HCT116 (cell line): ENCODE data around the gene PRR7. TPM values are rescaled to one million over a fixed set of nuclear protein-coding genes. Genes with fewer than 3 reads are reported as not detected.

Experiments
- ATAC-seq: fragments of 200-7000 bp; cut with Tn5 transposase; 2 replicates; pipeline ENCODE4 v1.9.1; 2020; ENCODE audit warnings: mild to moderate bottlenecking, moderate library complexity
- BruUV-seq: library from RNA; stranded (reverse); fragments of 400-500 nt; replicated peaks from 2 replicates; lab custom pipeline; 2021; lab: Mats Ljungman, UMichigan
- CTCF ChIA-PET: fragments of 300-600 bp; sonication (Branson Sonifier 250); formaldehyde crosslinking; loops from one replicate; lab custom pipeline; 2021; ENCODE audit warnings: antibody characterized with exemption; lab: Charles Lee
- POLR2A ChIA-PET: fragments of 300-600, 350-600 bp; sonication (Branson Sonifier 250); formaldehyde crosslinking; loops from one replicate; lab custom pipeline; 2021; ENCODE audit warnings: antibody characterized with exemption; lab: Charles Lee
- RAD21 ChIA-PET, 2 experiments: fragments of 300-600 bp; sonication (Branson Sonifier 250); formaldehyde crosslinking; loops; one replicate each; lab custom pipeline; 2023; ENCODE audit warnings: low total read pairs in 2 of 2; ENCODE audit not compliant: uncharacterized antibody in 2 of 2, unreplicated experiment in 2 of 2, low non-redundant PET in 1 of 2; lab: Charles Lee
- DNase-seq: peaks from one replicate; pipeline ENCODE4 v3.0.0-alpha.2; 2010; ENCODE audit warnings: low read depth, low spot score
- H2AFZ ChIP-seq: fragments of 200-600 bp; shearing (Covaris generic), sonication (generic); 2 replicates; pipeline ENCODE4 v1.6.1; 2017; ENCODE audit warnings: low read depth, mixed run types, mixed read lengths, antibody characterized with exemption, low read length; ENCODE audit not compliant: poor library complexity, severe bottlenecking
- H3K27ac ChIP-seq: 2 replicates; pipeline ENCODE4 v1.5.1; 2012; ENCODE audit warnings: low read depth, low read length
- H3K27me3 ChIP-seq: fragments of 200-600 bp; sonication (generic); 2 replicates; pipeline ENCODE4 v1.6.1; 2016; ENCODE audit warnings: mixed run types, low read length, mixed read lengths; ENCODE audit not compliant: insufficient read depth
- H3K36me3 ChIP-seq, 2 experiments: fragments of 200-500 bp in 1 of 2; fragments of 200-600 bp in 1 of 2; sonication (Bioruptor generic) in 1 of 2; sonication (generic) in 1 of 2; 2 replicates each; pipeline versions ENCODE4 v1.5.1 to v1.6.1; 2014 to 2016; ENCODE audit warnings: low read length in 2 of 2, inconsistent platforms in 1 of 2, mixed read lengths in 1 of 2, mixed run types in 1 of 2; ENCODE audit not compliant: insufficient read depth in 2 of 2, control insufficient read depth in 1 of 2
- H3K4me1 ChIP-seq, 2 experiments: fragments of 200-600 bp in 1 of 2; sonication (generic) in 1 of 2; 2 replicates each; pipeline versions ENCODE4 v1.5.1 to v1.6.1; 2012 to 2017; ENCODE audit warnings: low read length in 2 of 2, inconsistent platforms in 1 of 2, mild to moderate bottlenecking in 1 of 2, mixed read lengths in 1 of 2, mixed run types in 1 of 2, moderate library complexity in 1 of 2; ENCODE audit not compliant: insufficient read depth in 2 of 2, control insufficient read depth in 1 of 2
- H3K4me2 ChIP-seq: fragments of 200-600 bp; sonication (generic); 2 replicates; pipeline ENCODE4 v1.6.1; 2017; ENCODE audit warnings: mixed run types, low read length, mixed read lengths
- H3K4me3 ChIP-seq, 2 experiments: fragments of 200-600 bp in 1 of 2; sonication (generic) in 1 of 2; replicated peaks in 1 of 2; 2 replicates each; pipeline ENCODE4 v1.5.1; 2011 to 2016; ENCODE audit warnings: low read length in 2 of 2, control low read depth in 1 of 2, low read depth in 1 of 2, mild to moderate bottlenecking in 1 of 2, mixed read lengths in 1 of 2, mixed run types in 1 of 2
- H3K79me2 ChIP-seq: fragments of 200-600 bp; sonication (generic); 2 replicates; pipeline ENCODE4 v1.6.1; 2017; ENCODE audit warnings: mild to moderate bottlenecking, mixed run types, low read length, moderate library complexity, mixed read lengths; ENCODE audit not compliant: insufficient read depth
- H3K9ac ChIP-seq: fragments of 200-600 bp; sonication (generic); 2 replicates; pipeline ENCODE4 v1.6.1; 2016; ENCODE audit warnings: low read length, mixed read lengths
- H3K9me2 ChIP-seq: fragments of 200-600 bp; sonication (generic), shearing (Covaris generic); 2 replicates; pipeline ENCODE4 v1.6.1; 2017; ENCODE audit warnings: mixed run types, mild to moderate bottlenecking, moderate library complexity; ENCODE audit not compliant: insufficient read depth
- H3K9me3 ChIP-seq, 2 experiments: fragments of 200-500 bp in 1 of 2; fragments of 200-600 bp in 1 of 2; sonication (Bioruptor generic) in 1 of 2; sonication (generic) in 1 of 2; 2 replicates each; pipeline ENCODE4 v1.6.1; 2014 to 2017; ENCODE audit warnings: low read length in 2 of 2, mixed read lengths in 2 of 2, inconsistent platforms in 1 of 2, low read depth in 1 of 2, mild to moderate bottlenecking in 1 of 2, mixed run types in 1 of 2, moderate library complexity in 1 of 2; ENCODE audit not compliant: control insufficient read depth in 1 of 2, insufficient read depth in 1 of 2
- H4K20me1 ChIP-seq: fragments of 200-600 bp; sonication (generic), shearing (Covaris generic); 2 replicates; pipeline ENCODE4 v1.6.1; 2017; ENCODE audit warnings: mixed run types, mild to moderate bottlenecking, moderate library complexity; ENCODE audit not compliant: insufficient read depth
- CTCF ChIP-seq, 3 experiments: fragments of 200-600 bp in 1 of 3; sonication (generic) in 1 of 3; IDR thresholded peaks in 2 of 3; conservative IDR thresholded peaks in 1 of 3; 2 replicates each; pipeline ENCODE4 v1.5.1; 2012 to 2017; ENCODE audit warnings: low read depth in 2 of 3, low read length in 2 of 3, antibody characterized with exemption in 1 of 3, borderline replicate concordance in 1 of 3, control low read depth in 1 of 3, mild to moderate bottlenecking in 1 of 3, mixed read lengths in 1 of 3, mixed run types in 1 of 3, moderate library complexity in 1 of 3; ENCODE audit not compliant: insufficient read depth in 1 of 3
- EGR1 ChIP-seq: IDR thresholded peaks from 2 replicates; pipeline ENCODE4 v1.6.1; 2012; ENCODE audit warnings: low read depth
- EZH2 ChIP-seq: fragments of 200-600 bp; sonication (generic); IDR thresholded peaks from 2 replicates; pipeline ENCODE4 v1.6.1; 2017; ENCODE audit warnings: antibody characterized with exemption, mixed run types
- FOSL1 ChIP-seq: IDR thresholded peaks from 2 replicates; pipeline ENCODE4 v1.6.1; 2012; ENCODE audit warnings: low read depth
- JUND ChIP-seq: IDR thresholded peaks from 2 replicates; pipeline ENCODE4 v1.6.1; 2012
- MAX ChIP-seq: IDR thresholded peaks from 2 replicates; pipeline ENCODE4 v1.6.1; 2012
- POLR2AphosphoS5 ChIP-seq: IDR thresholded peaks from 2 replicates; pipeline ENCODE4 v1.6.1; 2011; ENCODE audit warnings: mild to moderate bottlenecking, low read depth, low read length, moderate library complexity
- SRF ChIP-seq: IDR thresholded peaks from 2 replicates; pipeline ENCODE4 v1.6.1; 2012; ENCODE audit warnings: low read depth
- YY1 ChIP-seq: IDR thresholded peaks from 2 replicates; pipeline ENCODE4 v1.6.1; 2011; ENCODE audit warnings: low read length, low read depth, moderate library complexity, mild to moderate bottlenecking; ENCODE audit not compliant: insufficient replicate concordance; ENCODE audit errors: extremely low read depth
- ZFX ChIP-seq: fragments of 450-650 bp; IDR thresholded peaks from 2 replicates; pipeline ENCODE4 v1.6.1; 2017
- intact Hi-C: fragments of 100-400 bp; cut with micrococcal nuclease; formaldehyde crosslinking; loops from 2 replicates; pipeline ENCODE4 v1.10.0; 2022
- total RNA-seq: library from RNA; stranded (reverse); gene quantifications from one replicate; pipeline ENCODE4 v1.2.1, GENCODE V29; 2021; ENCODE audit not compliant: unreplicated experiment
- TF ChIP-seq, protein P1 (sequence below): IDR thresholded peaks from 2 replicates; pipeline ENCODE4 v1.6.1; 2011; ENCODE audit warnings: mild to moderate bottlenecking, low read length, moderate library complexity; ENCODE audit not compliant: insufficient replicate concordance; ENCODE audit errors: extremely low read depth

PRR7 gene
- total RNA-seq, 1 experiment from 2014 or later: 39.9 TPM

DNA sequence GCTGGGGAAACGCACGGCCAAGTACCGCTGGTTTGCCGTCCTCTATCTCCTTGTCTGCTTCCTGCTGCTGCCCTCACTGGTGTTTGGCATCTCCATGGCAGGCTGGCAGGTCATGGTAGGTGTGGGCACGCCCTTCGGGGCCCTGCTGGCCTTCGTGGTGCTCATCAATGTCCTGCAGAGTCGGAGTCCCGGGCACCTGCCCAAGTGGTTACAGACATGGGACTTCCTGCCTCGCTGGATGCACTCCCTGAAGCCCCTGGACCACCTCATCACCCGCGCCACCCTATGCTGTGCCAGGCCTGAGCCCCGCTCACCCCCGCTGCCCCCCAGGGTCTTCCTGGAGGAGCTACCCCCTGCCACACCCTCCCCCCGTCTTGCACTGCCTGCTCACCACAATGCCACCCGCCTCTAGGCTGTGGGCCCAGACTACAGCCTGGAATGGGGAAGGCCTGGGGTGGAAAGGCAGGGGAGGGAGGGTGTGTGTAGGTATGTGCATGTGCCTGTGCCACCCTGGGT, 48.7 kb upstream of the PRR7 start:
- CTCF ChIA-PET: no interaction called here

More for the DNA sequence above, 48.7 kb upstream of the PRR7 start:
- no peak for TF ChIP-seq ZFX
- TF ChIP-seq JUND: no peak
- no peak for TF ChIP-seq EGR1
- no peak for TF ChIP-seq YY1
- no peak for TF ChIP-seq FOSL1
- no peak for TF ChIP-seq MAX
- TF ChIP-seq POLR2AphosphoS5: no peak
- TF ChIP-seq, protein P1, sequence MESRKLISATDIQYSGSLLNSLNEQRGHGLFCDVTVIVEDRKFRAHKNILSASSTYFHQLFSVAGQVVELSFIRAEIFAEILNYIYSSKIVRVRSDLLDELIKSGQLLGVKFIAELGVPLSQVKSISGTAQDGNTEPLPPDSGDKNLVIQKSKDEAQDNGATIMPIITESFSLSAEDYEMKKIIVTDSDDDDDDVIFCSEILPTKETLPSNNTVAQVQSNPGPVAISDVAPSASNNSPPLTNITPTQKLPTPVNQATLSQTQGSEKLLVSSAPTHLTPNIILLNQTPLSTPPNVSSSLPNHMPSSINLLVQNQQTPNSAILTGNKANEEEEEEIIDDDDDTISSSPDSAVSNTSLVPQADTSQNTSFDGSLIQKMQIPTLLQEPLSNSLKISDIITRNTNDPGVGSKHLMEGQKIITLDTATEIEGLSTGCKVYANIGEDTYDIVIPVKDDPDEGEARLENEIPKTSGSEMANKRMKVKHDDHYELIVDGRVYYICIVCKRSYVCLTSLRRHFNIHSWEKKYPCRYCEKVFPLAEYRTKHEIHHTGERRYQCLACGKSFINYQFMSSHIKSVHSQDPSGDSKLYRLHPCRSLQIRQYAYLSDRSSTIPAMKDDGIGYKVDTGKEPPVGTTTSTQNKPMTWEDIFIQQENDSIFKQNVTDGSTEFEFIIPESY: no peak
- no peak for TF ChIP-seq SRF
- TF ChIP-seq CTCF (IDR thresholded peaks at IDR 0.05 in 2 of 3, conservative IDR thresholded peaks at IDR 0.05 in 1 of 3; ENCODE audit: borderline replicate concordance in 1 of 3, insufficient read depth in 1 of 3, low read depth in 2 of 3, low read length in 2 of 3): no peak
- TF ChIP-seq EZH2: no peak
- H3K4me2 ChIP-seq: no peak overlapping the region
- peaks cover 8 to 18% of the 10 kb centered on the region in 2 experiments for H3K4me1 ChIP-seq
- H4K20me1 ChIP-seq: no peaks in the 10 kb centered on the region
- DNase-seq: no peak
- no peaks in the 10 kb centered on the region for H3K36me3 ChIP-seq
- POLR2A ChIA-PET: no interaction called here
- no peaks in the 10 kb centered on the region for H3K79me2 ChIP-seq
- intact Hi-C loops: no loop called here
- no peaks in the 10 kb centered on the region for H3K9me2 ChIP-seq
- ATAC-seq: no peak
- H2AFZ ChIP-seq: no peak overlapping the region
- H3K27ac ChIP-seq: no peak overlapping the region
- no peaks in the 10 kb centered on the region for H3K27me3 ChIP-seq
- BruUV-seq: no TSS peak
- RAD21 ChIA-PET: no interaction called here
- no peak overlapping the region for H3K9ac ChIP-seq
- H3K4me3 ChIP-seq: no peak overlapping the region
- no peaks in the 10 kb centered on the region for H3K9me3 ChIP-seq
